ENCODE results near the gene NQO2.

- TF ChIP-seq, protein P1, sequence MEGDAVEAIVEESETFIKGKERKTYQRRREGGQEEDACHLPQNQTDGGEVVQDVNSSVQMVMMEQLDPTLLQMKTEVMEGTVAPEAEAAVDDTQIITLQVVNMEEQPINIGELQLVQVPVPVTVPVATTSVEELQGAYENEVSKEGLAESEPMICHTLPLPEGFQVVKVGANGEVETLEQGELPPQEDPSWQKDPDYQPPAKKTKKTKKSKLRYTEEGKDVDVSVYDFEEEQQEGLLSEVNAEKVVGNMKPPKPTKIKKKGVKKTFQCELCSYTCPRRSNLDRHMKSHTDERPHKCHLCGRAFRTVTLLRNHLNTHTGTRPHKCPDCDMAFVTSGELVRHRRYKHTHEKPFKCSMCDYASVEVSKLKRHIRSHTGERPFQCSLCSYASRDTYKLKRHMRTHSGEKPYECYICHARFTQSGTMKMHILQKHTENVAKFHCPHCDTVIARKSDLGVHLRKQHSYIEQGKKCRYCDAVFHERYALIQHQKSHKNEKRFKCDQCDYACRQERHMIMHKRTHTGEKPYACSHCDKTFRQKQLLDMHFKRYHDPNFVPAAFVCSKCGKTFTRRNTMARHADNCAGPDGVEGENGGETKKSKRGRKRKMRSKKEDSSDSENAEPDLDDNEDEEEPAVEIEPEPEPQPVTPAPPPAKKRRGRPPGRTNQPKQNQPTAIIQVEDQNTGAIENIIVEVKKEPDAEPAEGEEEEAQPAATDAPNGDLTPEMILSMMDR (IDR thresholded peaks at IDR 0.05; ENCODE audit: low read depth, low read length) = no peak
- TF ChIP-seq, protein P2, sequence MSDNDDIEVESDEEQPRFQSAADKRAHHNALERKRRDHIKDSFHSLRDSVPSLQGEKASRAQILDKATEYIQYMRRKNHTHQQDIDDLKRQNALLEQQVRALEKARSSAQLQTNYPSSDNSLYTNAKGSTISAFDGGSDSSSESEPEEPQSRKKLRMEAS (IDR thresholded peaks at IDR 0.05; ENCODE audit: low read depth, low read length) = no peak
- no peak for TF ChIP-seq POLR2A (IDR thresholded peaks at IDR 0.05; ENCODE audit: extremely low read depth, insufficient read length)
These were observed 38.2 kb upstream of the NQO2 start for GRCh38 chr6:2961506-2961905.
